ENCODE data around the gene PDGFC.
"Not testable (repeated sequence)": the region's sequence is repeated elsewhere in the genome, so short reads cannot be mapped to it uniquely, and the experiment has no call there.

Gene PDGFC

DNA sequence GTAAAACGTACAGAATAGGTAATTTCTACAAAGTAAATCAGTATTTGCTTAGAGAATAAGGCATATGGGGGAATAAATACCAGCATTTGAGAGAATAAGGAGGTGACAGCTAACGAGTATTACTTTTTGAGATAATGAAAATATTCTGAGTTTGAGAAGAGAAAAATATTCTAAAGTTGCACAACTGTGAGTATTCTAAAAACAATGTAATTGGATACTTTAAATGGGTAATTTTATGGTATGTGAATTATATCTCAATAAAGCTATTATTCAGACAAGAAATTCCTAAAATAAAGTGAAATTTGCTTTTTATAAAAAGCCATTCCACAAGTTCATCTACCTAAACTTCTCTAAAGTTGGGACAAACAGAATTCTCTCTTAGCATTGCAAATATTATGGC lies 62.6 kb downstream of the PDGFC start:
- no peak for FAIRE-seq
- DNase-seq (ENCODE audit: low spot score), result no peak

DNA sequence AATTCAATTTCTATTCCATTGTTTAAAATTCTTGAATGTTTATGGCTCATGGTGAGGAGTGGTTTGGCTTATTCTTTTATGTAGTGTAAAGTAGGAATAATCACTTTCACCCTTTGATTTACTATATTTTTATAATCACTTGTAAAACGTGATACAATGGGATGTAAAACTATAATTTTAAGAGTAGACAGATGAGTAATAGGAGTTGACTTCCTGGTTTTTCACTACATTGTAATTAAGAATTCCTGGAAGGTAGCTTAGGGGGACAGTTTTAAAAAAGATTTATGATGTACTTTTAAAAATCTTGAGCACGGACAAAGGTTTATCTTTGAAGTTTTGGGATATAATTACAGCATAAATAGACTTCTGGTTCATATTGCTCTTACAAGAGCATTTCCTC lies 65.3 kb downstream of the PDGFC start:
- no peak for FAIRE-seq
- DNase-seq (ENCODE audit: low spot score), result no peak

DNA sequence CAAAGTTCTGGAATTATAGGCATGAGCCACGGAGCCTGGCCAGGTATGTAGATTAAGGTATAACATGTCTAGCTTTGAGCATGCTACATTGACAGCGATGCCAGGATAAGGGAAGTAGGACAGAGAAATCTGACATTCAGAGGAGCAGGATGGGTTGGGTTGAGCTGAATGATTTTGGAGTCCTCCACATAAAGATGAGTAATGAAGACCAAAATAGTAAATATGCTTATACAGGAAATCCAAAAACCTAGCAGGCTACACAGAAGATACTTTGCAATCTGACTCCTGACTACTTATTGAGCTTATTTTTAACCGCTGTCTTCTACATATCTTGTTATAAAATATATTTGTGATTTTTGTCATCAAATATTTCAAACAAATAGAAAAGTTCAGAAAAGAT lies 69.7 kb downstream of the PDGFC start:
- no peak for DNase-seq (ENCODE audit: low spot score)
- FAIRE-seq, result no peak

DNA sequence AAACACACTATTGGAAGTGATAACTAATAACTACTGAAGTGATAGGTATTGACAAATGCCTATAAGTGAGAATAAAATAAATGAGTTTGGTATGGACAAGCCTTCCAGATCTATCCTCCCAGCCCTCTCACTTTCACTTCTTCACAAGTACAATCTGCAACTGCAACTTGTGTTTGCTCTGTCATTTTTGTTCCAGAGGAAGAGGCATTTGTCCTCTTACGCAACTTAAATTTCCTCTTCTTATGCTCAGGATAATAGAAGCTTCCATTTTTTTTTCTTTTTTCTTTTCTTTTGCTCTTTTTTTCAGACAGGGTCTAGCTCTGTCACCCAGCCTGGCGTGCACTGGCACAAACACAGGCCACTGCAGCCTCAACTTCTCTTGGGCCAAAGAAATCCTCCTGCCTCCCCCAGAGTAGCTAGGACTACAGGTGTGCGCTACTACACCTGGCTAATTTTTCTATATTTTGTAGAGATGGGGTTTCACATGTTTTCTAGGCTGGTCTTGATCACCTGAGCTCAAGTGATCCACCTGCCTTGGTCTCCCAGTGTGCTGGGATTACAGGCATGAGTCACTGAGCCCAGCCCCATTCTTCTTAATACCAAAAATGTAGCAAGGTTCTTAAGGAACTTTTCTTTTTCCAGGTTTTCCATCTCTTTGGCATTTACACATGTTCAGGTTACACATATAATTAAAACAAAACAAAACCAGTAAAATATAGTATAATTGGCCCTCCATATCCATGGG lies 73.1 kb downstream of the PDGFC start:
- DNase-seq (ENCODE audit: low spot score), result no peak
- no peak for FAIRE-seq

DNA sequence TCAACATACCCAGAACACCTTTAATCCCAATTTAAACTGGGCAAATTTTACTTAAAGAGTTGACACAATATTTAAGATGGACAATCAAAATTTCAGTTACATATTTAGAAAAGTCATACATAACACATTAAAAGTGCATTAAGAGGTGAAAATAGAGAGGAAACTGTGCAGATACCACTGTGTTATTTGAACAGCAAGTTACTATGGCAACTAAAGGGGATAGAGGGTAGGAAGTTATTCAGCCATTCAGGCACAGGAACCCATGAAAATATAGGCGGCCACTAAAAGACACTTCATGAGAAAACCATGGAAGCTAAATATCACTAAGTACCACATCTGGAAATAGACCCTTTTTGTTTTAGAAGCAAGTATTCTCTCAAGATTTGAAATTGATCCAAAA lies 75.1 kb downstream of the PDGFC start:
- DNase-seq (ENCODE audit: low spot score) (no peak), FAIRE-seq (no peak)

DNA sequence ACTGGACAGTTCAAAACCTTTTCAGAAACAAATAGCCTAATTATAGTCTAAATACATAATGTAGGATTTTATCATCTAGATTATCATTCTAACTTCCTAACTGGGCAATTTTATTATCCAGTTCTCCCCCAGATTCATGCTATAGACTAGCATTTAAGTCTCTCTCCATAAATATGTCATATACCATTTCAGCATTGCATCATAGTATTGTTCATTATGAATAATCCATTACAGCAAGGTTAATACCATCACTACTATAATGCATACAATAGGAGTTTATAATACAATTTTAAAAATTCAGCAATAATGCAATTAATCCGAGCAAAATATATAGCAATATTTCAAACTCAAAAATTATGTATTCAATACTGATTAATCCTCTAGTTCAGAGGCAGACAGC lies 77.4 kb downstream of the PDGFC start:
- no peak for DNase-seq (ENCODE audit: low spot score)
- FAIRE-seq, result no peak

DNA sequence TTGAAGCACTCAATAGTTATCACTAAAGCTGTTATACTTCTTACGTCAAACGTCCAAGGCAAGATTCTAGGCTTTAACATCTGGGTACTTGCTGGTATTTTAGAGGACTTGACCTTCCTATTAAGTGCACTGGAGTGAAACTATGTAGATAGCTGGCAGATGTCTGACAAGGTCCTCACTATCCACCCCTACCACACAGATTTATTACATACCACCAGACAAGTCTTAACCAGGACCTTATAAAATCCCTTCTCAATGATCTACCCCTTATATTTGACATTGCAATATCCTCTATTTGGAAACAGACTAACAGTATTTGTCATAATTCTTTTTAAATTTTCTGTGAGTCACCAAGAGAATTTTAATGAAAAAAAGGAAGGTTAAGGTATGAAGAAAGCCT lies 78.8 kb downstream of the PDGFC start:
- FAIRE-seq (peak; percentile 39), DNase-seq (ENCODE audit: low spot score) (peak; percentile 6)

DNA sequence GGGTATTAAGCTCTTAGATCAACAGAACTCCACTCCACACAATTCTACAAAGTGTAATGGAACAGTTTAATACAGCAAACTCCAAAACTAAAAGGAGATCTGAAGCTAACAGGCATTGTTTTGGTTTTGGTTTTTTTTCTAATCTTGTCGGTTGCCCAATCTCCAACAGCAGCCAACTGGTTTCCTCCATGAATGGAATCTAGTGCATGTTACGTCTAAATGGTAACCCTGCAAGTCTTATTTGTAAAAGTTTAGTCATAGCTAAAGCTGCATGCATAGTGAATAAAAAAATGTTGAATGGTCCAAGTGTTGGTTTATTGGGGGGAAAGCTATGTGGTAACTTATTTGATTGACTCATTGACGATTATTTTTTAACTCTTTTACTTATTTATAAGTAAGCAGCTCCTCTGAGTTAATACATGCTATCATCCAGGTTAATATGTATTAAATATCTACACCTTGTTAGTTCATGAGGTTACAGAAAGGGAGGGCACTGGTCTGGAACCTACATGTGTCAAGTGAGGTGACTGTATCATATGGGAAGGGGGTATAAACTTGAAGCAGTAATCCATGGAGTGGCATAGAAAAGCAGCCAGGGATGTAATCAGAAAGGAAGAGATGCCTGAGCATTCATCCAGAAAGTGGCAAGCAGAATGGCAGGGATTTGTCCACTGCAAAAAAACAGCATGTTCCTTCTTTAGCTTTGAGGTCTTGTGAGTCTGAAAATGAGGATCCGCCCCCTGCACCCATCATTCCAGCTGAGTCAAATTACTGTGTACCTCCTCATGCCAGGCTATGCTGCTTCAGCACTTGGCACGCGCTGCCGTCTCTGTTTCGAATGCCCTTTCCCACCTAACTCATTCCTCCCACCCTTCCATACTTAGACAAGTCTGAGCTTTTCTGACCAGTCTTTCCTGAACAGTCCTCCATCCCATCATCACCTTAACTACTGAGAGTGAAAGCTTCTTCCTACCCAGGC lies 81.7 kb downstream of the PDGFC start:
- FAIRE-seq, result peak; percentile 97
- peak; percentile 92 for DNase-seq (ENCODE audit: low spot score)

DNA sequence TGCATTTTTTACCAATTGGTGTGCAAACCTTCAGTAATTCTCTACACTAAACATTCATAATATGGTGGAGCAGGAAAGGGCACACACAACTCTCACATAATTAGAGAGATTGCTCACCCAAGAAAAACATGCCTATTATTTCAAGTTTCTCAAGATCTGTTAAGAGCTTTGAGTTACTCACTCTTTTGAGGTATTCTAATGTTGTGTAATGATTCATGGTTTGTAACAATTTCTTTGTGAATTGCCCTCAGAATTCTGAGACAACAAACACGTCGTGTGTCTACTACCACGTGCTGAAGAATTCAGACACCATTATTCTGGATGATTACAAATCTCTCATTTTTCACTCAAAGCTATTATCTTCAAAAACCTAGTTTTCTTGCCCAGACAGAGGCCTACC lies 82.8 kb downstream of the PDGFC start:
- FAIRE-seq (peak; percentile 67), DNase-seq (ENCODE audit: low spot score) (peak; percentile 61)

DNA sequence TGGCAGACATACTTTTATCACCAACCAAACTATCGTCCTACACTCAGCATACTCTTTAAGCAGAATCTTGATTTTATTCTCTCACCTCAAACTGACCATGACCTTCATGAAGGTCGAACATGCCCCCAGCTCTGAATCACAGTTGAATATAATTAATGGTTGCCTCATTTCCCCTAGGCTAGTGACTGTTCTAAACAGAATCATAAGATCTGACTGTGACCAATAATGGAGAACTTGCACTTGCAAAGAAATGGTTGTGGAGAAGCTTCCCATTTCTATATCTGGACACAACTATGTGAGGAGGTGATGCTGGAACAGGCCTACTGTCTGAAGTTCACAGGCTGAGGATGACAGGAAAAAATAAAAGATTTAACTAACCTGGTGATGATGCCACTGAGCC lies 85.1 kb downstream of the PDGFC start:
- no peak for FAIRE-seq
- no peak for DNase-seq (ENCODE audit: low spot score)

DNA sequence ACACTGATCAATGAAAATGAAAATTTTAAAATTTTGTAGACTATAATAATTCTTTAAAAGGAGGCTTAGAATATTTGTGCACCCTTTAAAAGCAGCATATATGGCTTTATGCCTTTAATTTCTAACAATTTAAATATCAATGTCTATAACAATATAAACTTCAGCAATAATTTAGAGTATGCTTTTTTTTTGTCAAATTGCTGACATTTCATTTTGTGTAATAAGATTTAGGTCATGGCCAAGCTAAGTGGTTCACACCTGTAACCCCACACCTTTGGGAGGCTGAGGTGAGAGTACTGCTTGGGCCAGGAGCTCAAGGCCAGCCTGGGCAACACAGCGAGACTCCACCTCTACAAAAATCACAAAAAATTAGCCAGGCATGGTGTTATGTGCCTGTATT lies 86.2 kb downstream of the PDGFC start:
- no peak for DNase-seq (ENCODE audit: low spot score)
- no peak for FAIRE-seq

DNA sequence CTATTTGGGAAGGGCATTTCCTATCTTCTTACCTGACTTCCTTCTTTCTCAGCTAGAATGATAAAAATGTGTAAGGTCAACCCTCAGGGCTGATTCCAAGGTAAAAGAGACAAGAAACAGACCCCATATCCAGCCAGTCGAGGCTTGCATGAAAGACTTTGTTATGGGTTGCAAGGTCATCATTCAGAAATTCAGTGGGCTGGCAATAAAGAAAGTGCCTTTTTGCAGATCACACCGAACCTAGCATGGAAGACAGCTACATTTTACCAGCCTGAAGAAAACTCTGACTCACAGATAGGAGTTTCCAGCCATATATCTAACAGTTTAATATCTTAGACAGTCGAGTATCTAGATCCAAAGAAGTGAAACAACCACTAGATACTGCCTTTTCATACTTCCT lies 87.4 kb downstream of the PDGFC start:
- FAIRE-seq, result no peak
- no peak for DNase-seq (ENCODE audit: low spot score)

DNA sequence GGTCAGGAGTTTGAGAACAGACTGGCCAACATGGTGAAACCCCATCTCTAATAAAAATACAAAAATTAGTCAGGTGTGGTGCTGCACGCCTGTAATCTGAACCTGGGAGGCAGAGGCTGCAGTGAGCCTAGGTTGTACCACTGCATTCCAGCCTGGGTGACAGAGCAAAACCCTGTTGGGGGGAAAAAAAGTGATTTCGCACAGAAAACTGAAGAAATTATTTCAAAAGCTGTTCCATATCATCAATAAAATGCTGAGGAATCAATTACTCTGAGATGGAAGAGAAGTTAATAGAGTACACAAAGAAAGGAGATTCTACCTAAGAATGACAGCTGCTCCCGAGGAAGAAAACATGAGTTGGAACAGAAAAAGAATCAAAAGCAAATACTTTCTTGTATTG lies 95.9 kb downstream of the PDGFC start:
- FAIRE-seq (no peak), DNase-seq (ENCODE audit: low spot score) (no peak)

DNA sequence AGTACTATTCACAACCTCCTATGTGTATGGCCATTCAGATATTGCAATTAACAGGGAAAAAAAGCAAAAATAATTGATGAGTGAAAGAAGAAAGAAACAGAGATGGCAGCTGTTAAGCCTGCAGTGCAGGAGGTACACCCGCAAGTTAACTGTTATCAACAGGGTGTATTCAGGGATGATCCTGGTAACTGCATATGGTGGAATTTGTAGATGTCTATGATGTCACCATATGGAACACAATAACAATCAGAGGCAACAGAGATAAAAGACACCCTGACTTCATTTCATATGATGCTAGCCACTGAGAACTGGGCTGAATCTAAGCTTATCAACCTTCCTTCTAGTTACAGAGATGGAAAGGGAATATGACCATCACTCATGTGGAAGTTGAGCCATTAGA lies 96.5 kb downstream of the PDGFC start:
- no peak for DNase-seq (ENCODE audit: low spot score)
- FAIRE-seq, result no peak

DNA sequence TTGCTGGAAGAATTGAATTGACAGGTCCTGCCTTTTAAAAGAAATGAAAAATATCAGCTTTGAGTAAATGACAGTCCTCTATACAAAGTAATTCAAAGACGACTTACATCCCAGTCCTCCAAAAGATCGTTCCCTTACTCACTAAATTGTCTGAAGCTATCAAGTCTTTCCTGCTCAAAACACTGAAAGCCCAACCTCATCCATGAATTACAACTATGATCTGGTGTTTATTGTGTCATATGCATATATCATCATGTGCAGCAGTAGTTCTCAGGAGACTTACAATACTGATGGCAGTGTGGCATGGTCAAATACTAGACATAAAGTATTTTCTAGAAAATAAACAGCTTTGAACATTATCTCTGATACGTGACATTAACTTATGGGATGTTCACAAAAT lies 97.8 kb downstream of the PDGFC start:
- FAIRE-seq, result no peak
- DNase-seq (ENCODE audit: low spot score), result no peak

DNA sequence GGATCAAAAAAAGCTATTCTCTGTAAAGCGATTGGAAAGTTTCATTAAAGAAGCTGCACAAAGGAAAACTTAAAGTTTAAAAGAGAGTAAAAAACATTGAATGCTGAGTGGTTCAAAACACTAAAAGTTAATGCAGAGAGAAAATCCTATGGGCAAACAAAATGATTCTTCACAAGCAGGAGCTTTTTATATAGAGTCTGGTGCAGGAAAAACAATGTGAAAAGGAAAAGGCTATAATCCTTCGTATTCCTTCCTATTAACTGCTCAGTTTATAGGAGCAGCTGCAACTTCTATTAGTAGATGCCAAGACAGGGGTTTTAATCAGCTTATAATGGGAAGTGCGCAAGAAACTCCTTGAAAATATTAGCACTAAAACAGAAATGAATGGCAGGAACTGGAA lies 100.7 kb downstream of the PDGFC start:
- FAIRE-seq (no peak), DNase-seq (ENCODE audit: low spot score) (no peak)

DNA sequence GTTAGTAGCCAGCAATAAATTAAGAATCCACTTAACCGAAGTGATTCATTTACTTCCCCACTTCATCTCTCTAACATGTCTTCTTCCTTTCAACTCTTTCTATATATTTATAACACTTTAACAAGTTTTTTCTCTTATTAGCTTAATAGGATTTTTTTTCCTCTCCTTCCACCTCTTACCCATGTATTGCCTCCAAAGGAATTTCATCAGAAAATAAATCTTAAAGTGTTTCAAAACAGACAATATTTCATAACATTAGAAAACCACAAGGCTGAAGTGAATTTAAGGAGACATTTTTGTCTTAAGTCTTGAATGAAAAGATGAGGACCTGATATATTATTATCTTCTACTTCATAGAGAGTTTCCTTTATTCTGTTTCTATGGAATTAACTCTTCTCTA lies 101.5 kb downstream of the PDGFC start:
- FAIRE-seq (no peak), DNase-seq (ENCODE audit: low spot score) (no peak)

DNA sequence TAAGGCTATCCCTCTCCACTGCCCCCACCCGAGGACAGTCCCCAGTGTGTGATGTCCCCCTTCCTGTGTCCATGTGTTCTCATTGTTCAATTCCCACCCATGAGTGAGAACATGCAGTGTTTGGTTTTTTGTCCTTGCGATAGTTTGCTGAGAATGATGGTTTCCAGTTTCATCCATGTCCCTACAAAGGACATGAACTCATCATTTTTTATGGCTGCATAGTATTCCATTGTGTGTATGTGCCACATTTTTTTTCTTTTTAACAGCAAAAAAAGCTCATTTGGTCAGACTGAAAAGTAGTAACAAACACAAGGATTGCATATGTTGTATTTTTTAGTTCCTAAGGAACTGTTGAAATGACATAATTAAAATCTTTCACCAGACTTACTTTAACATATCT lies 105.5 kb downstream of the PDGFC start:
- not testable (repeated sequence) for FAIRE-seq; DNase-seq (ENCODE audit: low spot score)

DNA sequence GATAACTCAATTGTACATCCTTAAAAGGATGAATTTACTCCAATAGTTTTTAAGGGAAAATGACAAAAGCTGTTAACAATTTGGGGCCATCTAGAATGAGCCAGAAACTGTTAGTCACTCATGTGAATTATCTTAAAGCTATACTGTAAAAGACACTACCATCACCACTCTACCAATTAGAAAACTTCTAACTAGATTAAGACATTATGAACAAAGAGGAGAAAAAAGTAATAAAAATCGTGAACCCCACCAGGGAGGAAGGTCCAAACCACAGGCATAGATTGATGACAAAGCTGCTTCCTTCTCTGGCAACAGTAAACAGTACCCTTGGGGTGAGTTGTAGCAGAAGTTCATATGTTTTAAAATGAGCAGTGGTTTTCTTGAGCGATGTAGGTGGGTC lies 106.1 kb downstream of the PDGFC start:
- DNase-seq (ENCODE audit: low spot score) (no peak), FAIRE-seq (no peak)

DNA sequence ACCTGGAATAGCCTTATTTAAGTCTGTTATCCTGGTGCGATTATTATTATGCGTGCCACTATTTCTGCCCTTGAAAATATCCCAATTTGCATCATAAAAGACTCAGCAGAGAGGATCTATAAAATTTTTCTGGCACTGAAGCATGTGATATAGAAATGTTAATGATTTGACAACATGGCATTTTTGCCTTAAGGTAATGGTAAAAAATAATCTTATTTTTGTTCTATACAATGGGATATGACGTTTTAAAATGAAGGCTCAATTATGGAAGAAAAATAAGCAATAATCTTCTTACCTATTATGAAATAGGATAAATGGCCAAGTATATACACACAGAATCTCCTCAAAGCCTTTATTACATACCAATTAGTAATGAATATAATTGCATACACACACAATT lies 113.5 kb downstream of the PDGFC start:
- no peak for DNase-seq (ENCODE audit: low spot score)

DNA sequence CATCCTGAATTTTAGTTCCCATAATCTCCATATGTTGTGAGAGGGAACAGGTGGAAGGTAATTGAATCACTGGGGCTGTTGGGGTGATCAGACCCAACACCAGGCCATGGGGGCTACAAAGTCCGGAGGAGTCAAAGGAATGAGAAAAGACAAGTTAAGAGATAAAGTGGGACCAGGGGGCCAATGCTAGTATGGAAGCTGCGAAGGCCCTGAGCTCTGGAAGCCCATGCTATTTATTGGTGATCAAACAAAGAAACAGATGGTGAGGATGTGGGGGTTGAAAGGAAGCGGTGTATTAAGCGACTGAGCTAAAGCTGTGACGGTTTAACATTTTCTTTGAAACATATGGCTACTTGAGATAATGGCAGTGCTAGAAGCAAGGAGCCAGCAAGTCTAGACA lies 132.8 kb downstream of the PDGFC start:
- FAIRE-seq (no peak), DNase-seq (ENCODE audit: low spot score) (no peak)

More for the DNA sequence above, 113.5 kb downstream of the PDGFC start:
- FAIRE-seq, result no peak

DNA sequence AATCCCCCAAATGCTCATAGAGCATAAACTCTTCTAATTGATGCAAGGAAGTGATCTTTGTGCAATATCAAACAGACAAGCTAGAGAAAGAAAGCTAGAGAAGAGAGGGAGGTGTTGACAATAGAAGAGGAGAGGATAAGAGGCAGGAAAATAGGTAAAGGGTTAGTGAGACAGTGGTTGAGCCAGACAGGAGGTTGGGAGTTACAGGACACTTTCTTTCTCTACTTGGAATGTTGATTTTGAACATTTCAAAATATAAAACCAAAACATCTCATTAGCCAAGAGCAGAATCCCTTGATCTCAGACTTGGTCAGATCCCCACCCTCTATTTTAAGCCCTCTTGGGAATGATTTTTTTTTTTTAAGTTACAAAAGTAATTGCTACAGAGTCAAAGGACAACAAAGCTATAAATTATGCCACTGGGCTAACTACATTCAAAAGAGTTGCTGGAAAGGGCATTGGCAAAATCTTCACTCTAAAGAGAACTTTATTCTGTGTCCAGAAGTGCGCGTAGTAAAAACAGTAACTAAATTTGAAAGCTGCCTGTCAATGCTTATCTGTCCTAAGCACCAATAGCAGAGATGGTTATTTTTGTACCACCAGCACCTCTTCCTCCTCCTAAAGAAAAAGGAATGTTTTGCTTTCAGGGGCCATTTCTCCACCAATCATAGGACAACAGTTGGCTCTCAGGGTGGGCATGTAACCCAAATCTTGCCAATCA lies 133.8 kb downstream of the PDGFC start:
- DNase-seq (ENCODE audit: low spot score) (no peak), FAIRE-seq (no peak)
